GM12878 (cell line): ENCODE data around the gene COL27A1. TPM values are rescaled to one million over a fixed set of nuclear protein-coding genes. Genes with fewer than 3 reads are reported as not detected.

ENCODE experiments used
- ATAC-seq: fragments of 200-7000 bp; cut with Tn5 transposase; 3 replicates; pipeline ENCODE4 v1.9.1; 2020; ENCODE audit warnings: mild to moderate bottlenecking, moderate library complexity
- BruUV-seq: library from RNA; stranded (reverse); fragments of 400-500 nt; replicated peaks from 2 replicates; lab custom pipeline; 2021; lab: Mats Ljungman, UMichigan
- CTCF ChIA-PET: fragments of 300-600 bp; sonication (Branson Sonifier 250); formaldehyde crosslinking; extraction: SDS; loops from one replicate; lab custom pipeline; 2021; ENCODE audit warnings: inconsistent platforms; lab: Yijun Ruan, JAX
- POLR2A ChIA-PET: fragments of 350-600 bp; formaldehyde crosslinking; extraction: SDS; loops from one replicate; lab custom pipeline; 2021; ENCODE audit warnings: inconsistent platforms; lab: Charles Lee
- RAD21 ChIA-PET: fragments of 300-600 bp; sonication (Branson Sonifier 250); formaldehyde crosslinking; loops from one replicate; lab custom pipeline; 2023; ENCODE audit warnings: antibody characterized with exemption; ENCODE audit not compliant: unreplicated experiment; lab: Charles Lee
- SMC1A ChIA-PET: fragments of 300-600 bp; sonication (Branson Sonifier 250); formaldehyde crosslinking; loops from one replicate; lab custom pipeline; 2023; ENCODE audit not compliant: unreplicated experiment, uncharacterized antibody; lab: Charles Lee
- DNase-seq: peaks from one replicate; pipeline ENCODE4 v3.0.0-alpha.2; 2011; ENCODE audit warnings: low read depth, low spot score
- FAIRE-seq: peaks from 3 replicates; lab custom pipeline; 2011; peaks lifted over from hg19 to GRCh38; lab: Jason Lieb, UNC
- H2AFZ ChIP-seq: 2 replicates; pipeline ENCODE4 v1.6.0; 2011; ENCODE audit warnings: low read depth, low read length, control low read depth; ENCODE audit not compliant: control insufficient read depth
- H3K27ac ChIP-seq: 2 replicates; pipeline ENCODE4 v1.5.1; 2011; ENCODE audit warnings: control low read depth; ENCODE audit not compliant: control insufficient read depth, insufficient read depth
- H3K27me3 ChIP-seq, 2 experiments: replicated peaks in 1 of 2; 2 replicates each; pipeline versions ENCODE4 v1.6.0 to v1.6.1; 2011; ENCODE audit warnings: low read length in 1 of 2; ENCODE audit not compliant: control insufficient read depth in 2 of 2, insufficient read depth in 2 of 2
- H3K36me3 ChIP-seq, 2 experiments: 2 replicates each; pipeline ENCODE4 v1.5.1; 2011; ENCODE audit warnings: low read length in 1 of 2; ENCODE audit not compliant: control insufficient read depth in 2 of 2, insufficient read depth in 2 of 2
- H3K4me1 ChIP-seq: 2 replicates; pipeline ENCODE4 v1.6.1; 2011; ENCODE audit warnings: mild to moderate bottlenecking, low read length, moderate library complexity, mixed read lengths; ENCODE audit not compliant: control insufficient read depth, insufficient read depth
- H3K4me2 ChIP-seq: 2 replicates; pipeline ENCODE4 v1.6.0; 2011; ENCODE audit warnings: control low read depth; ENCODE audit not compliant: control insufficient read depth, insufficient read depth
- H3K4me3 ChIP-seq: fragments of 200-600 bp; sonication (generic); 2 replicates; pipeline ENCODE4 v1.5.1; 2016
- H3K79me2 ChIP-seq: 2 replicates; pipeline ENCODE4 v1.6.0; 2011; ENCODE audit warnings: low read length; ENCODE audit not compliant: control insufficient read depth, insufficient read depth
- H3K9ac ChIP-seq: 2 replicates; pipeline ENCODE4 v1.8.0; 2011; ENCODE audit warnings: low read length, control low read depth, mixed read lengths; ENCODE audit not compliant: control insufficient read depth, insufficient read depth
- H3K9me3 ChIP-seq: replicated peaks from 3 replicates; pipeline ENCODE4 v1.5.1; 2011; ENCODE audit warnings: mild to moderate bottlenecking, low read length; ENCODE audit not compliant: control insufficient read depth, insufficient read depth
- H4K20me1 ChIP-seq: 2 replicates; pipeline ENCODE4 v1.6.0; 2011; ENCODE audit not compliant: control insufficient read depth, insufficient read depth
- BHLHE40 ChIP-seq, 2 experiments: fragments of 450-650 bp in 1 of 2; IDR thresholded peaks; 2 replicates each; pipeline ENCODE4 v1.6.1; 2011 to 2017; ENCODE audit warnings: low read depth in 2 of 2, borderline replicate concordance in 1 of 2, improper control_type of control experiment in 1 of 2, low read length in 1 of 2, mild to moderate bottlenecking in 1 of 2
- CBX5 ChIP-seq: sonication (generic); IDR thresholded peaks from 2 replicates; pipeline ENCODE4 v1.6.1; 2016; ENCODE audit warnings: low read depth, moderate library complexity, mild to moderate bottlenecking, inconsistent platforms
- CHD2 ChIP-seq: IDR thresholded peaks from 2 replicates; pipeline ENCODE4 v1.6.1; 2011; ENCODE audit warnings: low read depth, low read length, improper control_type of control experiment, borderline replicate concordance
- IKZF2 ChIP-seq, 2 experiments: fragments of 450-650 bp; IDR thresholded peaks; 2 replicates each; pipeline ENCODE4 v1.6.1; 2017; ENCODE audit warnings: mild to moderate bottlenecking in 2 of 2, moderate library complexity in 2 of 2
- IRF4 ChIP-seq: IDR thresholded peaks from 2 replicates; pipeline ENCODE4 v1.6.1; 2011; ENCODE audit warnings: low read depth, low read length
- MEF2B ChIP-seq: fragments of 450-650 bp; IDR thresholded peaks from 2 replicates; pipeline ENCODE4 v1.6.1; 2018; ENCODE audit warnings: mild to moderate bottlenecking, moderate library complexity; ENCODE audit not compliant: partially characterized antibody, poor library complexity, severe bottlenecking
- MYC ChIP-seq: IDR thresholded peaks from 2 replicates; pipeline ENCODE4 v1.6.1; 2011; ENCODE audit warnings: mild to moderate bottlenecking, low read length, moderate library complexity, inconsistent platforms; ENCODE audit not compliant: insufficient read depth, insufficient replicate concordance, insufficient read length, severe bottlenecking
- RUNX3 ChIP-seq: IDR thresholded peaks from 2 replicates; pipeline ENCODE4 v1.6.1; 2012; ENCODE audit warnings: low read length, inconsistent platforms
- SMC3 ChIP-seq: IDR thresholded peaks from 2 replicates; pipeline ENCODE4 v1.6.1; 2011; ENCODE audit warnings: low read length, improper control_type of control experiment, borderline replicate concordance
- SP1 ChIP-seq: IDR thresholded peaks from one replicate; pipeline ENCODE4 v1.6.1; 2011; ENCODE audit warnings: low read depth, low read length
- SPI1 ChIP-seq: IDR thresholded peaks from 2 replicates; pipeline ENCODE4 v1.6.1; 2011; ENCODE audit warnings: low read depth, mild to moderate bottlenecking, low read length, moderate library complexity, borderline replicate concordance; ENCODE audit not compliant: insufficient read depth
- TCF12 ChIP-seq: IDR thresholded peaks from 2 replicates; pipeline ENCODE4 v1.6.1; 2011; ENCODE audit warnings: low read depth, mild to moderate bottlenecking, low read length
- ZNF24 ChIP-seq: fragments of 450-650 bp; IDR thresholded peaks from 2 replicates; pipeline ENCODE4 v1.6.1; 2017; ENCODE audit warnings: antibody characterized with exemption, mild to moderate bottlenecking
- WGBS: methylation state at CpG from one replicate; pipeline ENCODE4 v1.1.6; 2016; ENCODE audit warnings: low lambda C conversion rate; ENCODE audit not compliant: insufficient replicate concordance, insufficient coverage; ENCODE audit errors: missing lambda C conversion rate; 5-methylcytosine and 5-hydroxymethylcytosine counted together
- in situ Hi-C: fragments of 300-500 bp; cut with MboI; formaldehyde crosslinking; loops from 9 replicates; pipeline ENCODE4 v1.14.3; 2018; ENCODE audit warnings: mixed read lengths
- intact Hi-C: fragments of 100-400 bp; cut with micrococcal nuclease; formaldehyde crosslinking; loops from one replicate; pipeline ENCODE4 v1.14.2; 2022; ENCODE audit not compliant: unreplicated experiment
- polyA plus RNA-seq, 11 experiments: library from polyadenylated mRNA; depleted of rRNA in 4 of 11; unstranded in 6 of 11; stranded (reverse) in 5 of 11; fragments of >200 nt; fragmentation: Nextera tagmentation in 4 of 11; fragmentation: Illumina TruSeq in 1 of 11; extraction: Ambion mirVana in 4 of 11; extraction: Trizol in 1 of 11; gene quantifications; 1 replicate in 1 of 11; 2 replicates in 10 of 11; pipeline versions ENCODE4 v1.2.1 to v1.2.3, GENCODE V29; 2011 to 2016; ENCODE audit warnings: inconsistent platforms in 2 of 11, missing spikeins in 2 of 11, low read depth in 1 of 11
- total RNA-seq, 4 experiments: library from RNA; depleted of rRNA in 3 of 4; stranded (reverse); fragments of >200 nt in 3 of 4; fragmentation: Illumina TruSeq in 1 of 4; extraction: Trizol in 1 of 4; gene quantifications; 2 replicates each; pipeline versions ENCODE4 v1.2.1 to v1.2.3, GENCODE V29; 2013 to 2021
- TF ChIP-seq, protein P1 (sequence below): fragments of 450-650 bp; formaldehyde crosslinking; IDR thresholded peaks from 2 replicates; pipeline ENCODE4 v1.4.0; 2020; ENCODE audit warnings: mild to moderate bottlenecking, moderate library complexity
- TF ChIP-seq, protein P2 (sequence below): IDR thresholded peaks from 2 replicates; pipeline ENCODE4 v1.6.1; 2012; ENCODE audit warnings: low read length, inconsistent platforms
- TF ChIP-seq, protein P3 (sequence below): fragments of 450-650 bp; IDR thresholded peaks from 2 replicates; pipeline ENCODE4 v1.6.1; 2018; ENCODE audit warnings: borderline replicate concordance, mild to moderate bottlenecking; ENCODE audit not compliant: partially characterized antibody

Gene COL27A1
- total and polyA plus RNA-seq, 10 of the 15 experiments (the other 5 are each of a cell fraction or from before 2014, with no cell fraction given): 0.10 TPM; not detected in 9

DNA sequence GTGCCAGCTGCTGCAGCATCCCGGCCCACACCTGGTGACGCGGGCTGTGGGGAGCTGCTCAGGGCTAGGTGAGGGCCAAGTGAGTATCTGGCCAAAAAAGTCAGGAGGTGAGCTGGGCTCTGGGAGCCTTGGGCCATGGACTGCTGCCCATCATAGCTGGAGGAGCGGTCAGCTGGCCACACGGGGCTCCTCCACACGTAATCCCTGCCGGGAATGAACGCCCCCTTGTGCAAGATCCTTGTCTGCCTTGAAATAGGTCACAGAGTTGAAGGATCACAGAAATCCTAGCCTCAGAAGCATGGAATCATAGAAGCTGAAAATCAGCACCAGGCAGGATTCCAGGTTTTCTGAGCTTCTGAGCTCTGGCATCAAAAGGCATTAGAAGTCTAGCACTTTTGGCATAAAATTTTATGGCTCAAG lies 16.8 kb upstream of the COL27A1 start (continued):
- TF ChIP-seq, protein P1, sequence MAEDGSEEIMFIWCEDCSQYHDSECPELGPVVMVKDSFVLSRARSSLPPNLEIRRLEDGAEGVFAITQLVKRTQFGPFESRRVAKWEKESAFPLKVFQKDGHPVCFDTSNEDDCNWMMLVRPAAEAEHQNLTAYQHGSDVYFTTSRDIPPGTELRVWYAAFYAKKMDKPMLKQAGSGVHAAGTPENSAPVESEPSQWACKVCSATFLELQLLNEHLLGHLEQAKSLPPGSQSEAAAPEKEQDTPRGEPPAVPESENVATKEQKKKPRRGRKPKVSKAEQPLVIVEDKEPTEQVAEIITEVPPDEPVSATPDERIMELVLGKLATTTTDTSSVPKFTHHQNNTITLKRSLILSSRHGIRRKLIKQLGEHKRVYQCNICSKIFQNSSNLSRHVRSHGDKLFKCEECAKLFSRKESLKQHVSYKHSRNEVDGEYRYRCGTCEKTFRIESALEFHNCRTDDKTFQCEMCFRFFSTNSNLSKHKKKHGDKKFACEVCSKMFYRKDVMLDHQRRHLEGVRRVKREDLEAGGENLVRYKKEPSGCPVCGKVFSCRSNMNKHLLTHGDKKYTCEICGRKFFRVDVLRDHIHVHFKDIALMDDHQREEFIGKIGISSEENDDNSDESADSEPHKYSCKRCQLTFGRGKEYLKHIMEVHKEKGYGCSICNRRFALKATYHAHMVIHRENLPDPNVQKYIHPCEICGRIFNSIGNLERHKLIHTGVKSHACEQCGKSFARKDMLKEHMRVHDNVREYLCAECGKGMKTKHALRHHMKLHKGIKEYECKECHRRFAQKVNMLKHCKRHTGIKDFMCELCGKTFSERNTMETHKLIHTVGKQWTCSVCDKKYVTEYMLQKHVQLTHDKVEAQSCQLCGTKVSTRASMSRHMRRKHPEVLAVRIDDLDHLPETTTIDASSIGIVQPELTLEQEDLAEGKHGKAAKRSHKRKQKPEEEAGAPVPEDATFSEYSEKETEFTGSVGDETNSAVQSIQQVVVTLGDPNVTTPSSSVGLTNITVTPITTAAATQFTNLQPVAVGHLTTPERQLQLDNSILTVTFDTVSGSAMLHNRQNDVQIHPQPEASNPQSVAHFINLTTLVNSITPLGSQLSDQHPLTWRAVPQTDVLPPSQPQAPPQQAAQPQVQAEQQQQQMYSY (CRISPR knock-in tag): no peak
- no peak for TF ChIP-seq ZNF24
- TF ChIP-seq, protein P2, sequence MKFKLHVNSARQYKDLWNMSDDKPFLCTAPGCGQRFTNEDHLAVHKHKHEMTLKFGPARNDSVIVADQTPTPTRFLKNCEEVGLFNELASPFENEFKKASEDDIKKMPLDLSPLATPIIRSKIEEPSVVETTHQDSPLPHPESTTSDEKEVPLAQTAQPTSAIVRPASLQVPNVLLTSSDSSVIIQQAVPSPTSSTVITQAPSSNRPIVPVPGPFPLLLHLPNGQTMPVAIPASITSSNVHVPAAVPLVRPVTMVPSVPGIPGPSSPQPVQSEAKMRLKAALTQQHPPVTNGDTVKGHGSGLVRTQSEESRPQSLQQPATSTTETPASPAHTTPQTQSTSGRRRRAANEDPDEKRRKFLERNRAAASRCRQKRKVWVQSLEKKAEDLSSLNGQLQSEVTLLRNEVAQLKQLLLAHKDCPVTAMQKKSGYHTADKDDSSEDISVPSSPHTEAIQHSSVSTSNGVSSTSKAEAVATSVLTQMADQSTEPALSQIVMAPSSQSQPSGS: no peak
- no peak for TF ChIP-seq CHD2
- TF ChIP-seq MEF2B: no peak
- TF ChIP-seq IRF4: no peak
- TF ChIP-seq SPI1: no peak

DNA sequence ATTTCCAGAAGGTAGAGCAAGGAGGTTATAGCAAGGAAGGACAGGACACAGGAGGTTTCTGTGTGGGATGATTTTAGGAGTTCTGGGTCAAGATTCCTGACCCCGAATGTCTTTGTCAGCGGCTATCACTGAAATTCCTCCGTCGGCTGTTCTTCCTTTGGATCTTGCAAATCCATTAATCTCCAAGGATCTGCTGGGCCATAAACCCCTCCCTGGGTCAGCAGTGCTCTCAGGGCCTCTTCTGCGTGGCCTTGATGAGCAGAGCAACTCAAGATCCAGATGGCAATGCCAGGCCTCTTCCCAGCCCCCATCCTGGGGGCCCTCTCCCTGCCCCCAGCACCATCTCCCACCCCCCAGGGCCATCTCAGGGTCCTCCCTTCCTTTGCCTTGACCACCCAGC lies 16.3 kb upstream of the COL27A1 start:
- Histone ChIP-seq H3K4me1 (no peaks in the 10 kb centered on the region), H3K36me3 (no peaks in the 10 kb centered on the region), H4K20me1 (no peaks in the 10 kb centered on the region), H3K27ac (no peak overlapping the region), H2AFZ (no peak overlapping the region), H3K9me3 (no peaks in the 10 kb centered on the region), H3K9ac (no peak overlapping the region), H3K4me2 (no peak overlapping the region), H3K79me2 (no peaks in the 10 kb centered on the region), H3K4me3 (no peak overlapping the region), H3K27me3 (peaks cover 0 to 2% of the 10 kb centered on the region in 2 experiments; a peak in 2 of 4 replicates)
- no peak for ATAC-seq
- ChIA-PET CTCF (interaction anchor here (4.1 kb wide), 1 partner anchor 152 kb away, joined by 19 read pairs; no protein-coding TSS in a partner anchor), SMC1A (no interaction called here), POLR2A (interaction anchor here (0.6 kb wide), 1 partner anchor 493 kb away, joined by 5 read pairs; no protein-coding TSS in a partner anchor), RAD21 (no interaction called here)
- FAIRE-seq: no peak
- BruUV-seq: no TSS peak
- 52% methylated on average over 5 of the region's 5 CpGs for WGBS
- intact Hi-C loops: no loop called here
- DNase-seq: no peak
- in situ Hi-C loops: no loop called here
- TF ChIP-seq CBX5: no peak
- no peak for TF ChIP-seq TCF12
- TF ChIP-seq, protein P3, sequence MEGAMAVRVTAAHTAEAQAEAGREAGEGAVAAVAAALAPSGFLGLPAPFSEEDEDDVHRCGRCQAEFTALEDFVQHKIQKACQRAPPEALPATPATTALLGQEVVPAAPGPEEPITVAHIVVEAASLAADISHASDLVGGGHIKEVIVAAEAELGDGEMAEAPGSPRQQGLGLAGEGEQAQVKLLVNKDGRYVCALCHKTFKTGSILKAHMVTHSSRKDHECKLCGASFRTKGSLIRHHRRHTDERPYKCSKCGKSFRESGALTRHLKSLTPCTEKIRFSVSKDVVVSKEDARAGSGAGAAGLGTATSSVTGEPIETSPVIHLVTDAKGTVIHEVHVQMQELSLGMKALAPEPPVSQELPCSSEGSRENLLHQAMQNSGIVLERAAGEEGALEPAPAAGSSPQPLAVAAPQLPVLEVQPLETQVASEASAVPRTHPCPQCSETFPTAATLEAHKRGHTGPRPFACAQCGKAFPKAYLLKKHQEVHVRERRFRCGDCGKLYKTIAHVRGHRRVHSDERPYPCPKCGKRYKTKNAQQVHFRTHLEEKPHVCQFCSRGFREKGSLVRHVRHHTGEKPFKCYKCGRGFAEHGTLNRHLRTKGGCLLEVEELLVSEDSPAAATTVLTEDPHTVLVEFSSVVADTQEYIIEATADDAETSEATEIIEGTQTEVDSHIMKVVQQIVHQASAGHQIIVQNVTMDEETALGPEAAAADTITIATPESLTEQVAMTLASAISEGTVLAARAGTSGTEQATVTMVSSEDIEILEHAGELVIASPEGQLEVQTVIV: no peak
- TF ChIP-seq SMC3: no peak
- no peak for TF ChIP-seq SP1
- no peak for TF ChIP-seq IKZF2 (IDR thresholded peaks at IDR 0.05)
- no peak for TF ChIP-seq BHLHE40 (IDR thresholded peaks at IDR 0.05; ENCODE audit: borderline replicate concordance in 1 of 2, low read depth in 2 of 2, low read length in 1 of 2)
- no peak for TF ChIP-seq MYC
- TF ChIP-seq RUNX3: no peak
